Liver (tissue), 9 donors: Measurements from ENCODE around the gene CD320. TPM values are rescaled to one million over a fixed set of nuclear protein-coding genes. Genes with fewer than 3 reads are reported as not detected.
"Not testable (repeated sequence)": the region's sequence is repeated elsewhere in the genome, so short reads cannot be mapped to it uniquely, and the experiment has no call there.

Source experiments
- DNase-seq: peaks from one replicate; pipeline ENCODE4 v3.0.0-alpha.2; 2017; ENCODE audit warnings: low spot score
- H3K27ac ChIP-seq, 2 donors: one replicate each; pipeline ENCODE4 v1.7.0; 2013; ENCODE audit warnings: inconsistent platforms in 2 of 2, low read length in 2 of 2, control low read depth in 1 of 2, low read depth in 1 of 2, mild to moderate bottlenecking in 1 of 2
- H3K27me3 ChIP-seq, 4 donors: one replicate each; pipeline versions ENCODE4 v1.6.1 to v1.7.0; 2013; ENCODE audit warnings: low read length in 3 of 4, inconsistent platforms in 1 of 4, mild to moderate bottlenecking in 1 of 4, moderate library complexity in 1 of 4; ENCODE audit not compliant: control insufficient read depth in 4 of 4, insufficient read depth in 4 of 4
- H3K36me3 ChIP-seq, 4 donors: one replicate each; pipeline versions ENCODE4 v1.6.1 to v1.7.0; 2013; ENCODE audit warnings: low read length in 3 of 4, mild to moderate bottlenecking in 3 of 4, low read depth in 1 of 4, moderate library complexity in 1 of 4; ENCODE audit not compliant: control insufficient read depth in 4 of 4, insufficient read depth in 3 of 4
- H3K4me1 ChIP-seq, 4 donors: one replicate each; pipeline versions ENCODE4 v1.6.1 to v1.7.0; 2013; ENCODE audit warnings: low read length in 3 of 4, mild to moderate bottlenecking in 3 of 4, moderate library complexity in 1 of 4; ENCODE audit not compliant: control insufficient read depth in 4 of 4, insufficient read depth in 4 of 4
- H3K4me3 ChIP-seq, 3 donors: one replicate each; pipeline versions ENCODE4 v1.6.1 to v1.7.0; 2013; ENCODE audit warnings: low read length in 3 of 3, control low read depth in 1 of 3, low read depth in 1 of 3, mild to moderate bottlenecking in 1 of 3
- H3K9ac ChIP-seq, 2 donors: one replicate each; pipeline ENCODE4 v1.7.0; 2013; ENCODE audit warnings: low read length in 2 of 2, mild to moderate bottlenecking in 2 of 2, moderate library complexity in 2 of 2, control low read depth in 1 of 2, low read depth in 1 of 2
- H3K9me3 ChIP-seq, 4 donors: one replicate each; pipeline versions ENCODE4 v1.6.1 to v1.7.0; 2013; ENCODE audit warnings: low read length in 3 of 4; ENCODE audit not compliant: control insufficient read depth in 4 of 4
- ATF3 ChIP-seq: IDR thresholded peaks from 2 replicates; pipeline ENCODE4 v1.6.1; 2016; ENCODE audit warnings: antibody characterized with exemption
- CTCF ChIP-seq: fragments of 150-350 bp; IDR thresholded peaks from 2 replicates; pipeline ENCODE4 v1.5.1; 2017; ENCODE audit warnings: improper control_type of control experiment, low read depth, low read length; ENCODE audit not compliant: missing input control
- FOXA1 ChIP-seq: IDR thresholded peaks from 2 replicates; pipeline ENCODE4 v1.6.1; 2016; ENCODE audit warnings: antibody characterized with exemption
- FOXA2 ChIP-seq: IDR thresholded peaks from 2 replicates; pipeline ENCODE4 v1.6.1; 2016; ENCODE audit warnings: antibody characterized with exemption
- GABPA ChIP-seq, 2 donors: IDR thresholded peaks in 1 of 2; conservative IDR thresholded peaks in 1 of 2; 2 replicates each; pipeline ENCODE4 v1.6.1; 2016; ENCODE audit warnings: antibody characterized with exemption in 2 of 2, mild to moderate bottlenecking in 1 of 2, moderate library complexity in 1 of 2
- HNF4A ChIP-seq, 2 donors: conservative IDR thresholded peaks; 2 replicates each; pipeline ENCODE4 v1.6.1; 2016; ENCODE audit warnings: antibody characterized with exemption in 2 of 2, mild to moderate bottlenecking in 2 of 2
- JUND ChIP-seq, 2 donors: IDR thresholded peaks; 2 replicates each; pipeline ENCODE4 v1.6.1; 2016; ENCODE audit warnings: antibody characterized with exemption in 2 of 2
- MAX ChIP-seq: IDR thresholded peaks from 2 replicates; pipeline ENCODE4 v1.6.1; 2016; ENCODE audit warnings: antibody characterized with exemption
- RAD21 ChIP-seq, 2 donors: IDR thresholded peaks; 2 replicates each; pipeline ENCODE4 v1.6.1; 2016; ENCODE audit warnings: antibody characterized with exemption in 2 of 2, mild to moderate bottlenecking in 2 of 2
- SP1 ChIP-seq: IDR thresholded peaks from 2 replicates; pipeline ENCODE4 v1.6.1; 2018; ENCODE audit warnings: antibody characterized with exemption, mild to moderate bottlenecking
- TAF1 ChIP-seq: conservative IDR thresholded peaks from 2 replicates; pipeline ENCODE4 v1.6.1; 2016; ENCODE audit warnings: antibody characterized with exemption, mild to moderate bottlenecking
- YY1 ChIP-seq: IDR thresholded peaks from 2 replicates; pipeline ENCODE4 v1.6.1; 2016; ENCODE audit warnings: antibody characterized with exemption, mild to moderate bottlenecking
- ZBTB33 ChIP-seq: IDR thresholded peaks from 2 replicates; pipeline ENCODE4 v1.6.1; 2016; ENCODE audit warnings: antibody characterized with exemption
- WGBS: extraction: QIAGEN DNeasy Blood & Tissue Kit; methylation state at CpG from one replicate; pipeline ENCODE4 v1.1.7; 2013; 5-methylcytosine and 5-hydroxymethylcytosine counted together
- polyA plus RNA-seq, 2 donors: library from polyadenylated mRNA; stranded (reverse) in 1 of 2; unstranded in 1 of 2; fragments of 200-250 nt in 1 of 2; fragments of >200 nt in 1 of 2; fragmentation: Nextera tagmentation in 1 of 2; extraction: Ambion mirVana in 1 of 2; gene quantifications; one replicate each; pipeline versions ENCODE4 v1.2.1 to v1.2.3, GENCODE V29; 2013 to 2015
- total RNA-seq, 2 donors: library from RNA; depleted of rRNA; stranded (reverse); fragments of >200 nt; gene quantifications; one replicate each; pipeline ENCODE4 v1.2.3, GENCODE V29; 2014
- donor health status: healthy.
- donor health status: healthy.
- donor health status: healthy.
- donor health status: healthy.
- donor health status: healthy.

Gene CD320
- total and polyA plus RNA-seq, 4 donors: 6.7 to 18.0 (median 12.6) TPM

GRCh38 chr19:8302357-8302691 lies 5.8 kb downstream of the CD320 start (continued):
- TF ChIP-seq CTCF (no peak), FOXA2 (no peak), MAX (no peak), JUND (IDR thresholded peaks at IDR 0.05) (no peak)

GRCh38 chr19:8291337-8291736 lies 16.8 kb downstream of the CD320 start:
- no CpG with 5 or more reads among the region's 9 CpGs for WGBS
- DNase-seq, H3K4me3 ChIP-seq, H3K27ac ChIP-seq, H3K27me3 ChIP-seq, H3K9ac ChIP-seq, H3K36me3 ChIP-seq, H3K9me3 ChIP-seq, H3K4me1 ChIP-seq: not testable (repeated sequence)

DNA sequence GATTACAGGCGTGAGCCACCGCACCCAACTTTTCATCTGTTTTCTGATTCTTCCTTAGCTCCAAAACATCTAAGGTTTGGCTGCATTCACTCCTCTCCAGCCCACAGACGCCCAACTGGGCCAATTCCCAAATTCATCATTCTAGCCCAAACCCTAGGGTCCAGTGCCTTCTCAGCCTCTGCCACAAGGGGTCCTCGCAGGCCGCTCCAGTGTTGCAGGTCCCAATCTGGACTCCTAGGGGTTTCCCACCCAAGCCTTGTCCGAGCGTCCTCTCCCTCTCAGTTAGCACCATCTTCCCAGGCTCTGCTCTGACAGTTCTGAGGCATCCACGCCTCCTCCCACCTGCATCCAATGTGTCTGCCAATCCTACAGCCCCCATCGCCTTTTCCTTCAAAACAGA lies 31.6 kb downstream of the CD320 start:
- DNase-seq: not testable (repeated sequence)

DNA sequence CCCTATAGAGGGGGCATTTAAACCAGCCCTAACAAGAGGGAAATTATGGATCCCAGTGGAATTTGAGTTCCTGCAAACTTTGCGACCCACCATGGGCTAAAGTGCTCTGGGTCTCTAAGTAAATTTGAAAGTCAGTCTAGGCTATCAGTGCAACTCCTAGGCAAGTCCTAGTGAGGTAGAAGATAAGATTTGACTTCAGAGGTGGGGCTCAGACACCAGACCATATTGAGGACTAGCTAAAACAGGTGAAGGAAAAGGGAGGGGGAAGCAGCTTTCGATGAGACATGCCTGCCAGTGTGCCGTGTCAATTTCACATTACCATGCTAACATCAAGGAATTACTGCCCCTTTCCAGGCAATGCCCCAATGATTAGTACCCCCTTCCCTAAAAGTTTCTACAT lies 38.4 kb downstream of the CD320 start:
- no peak overlapping the region for H3K27ac ChIP-seq
- no peak overlapping the region for H3K9ac ChIP-seq
- H3K4me3 ChIP-seq: no peak overlapping the region
- H3K27me3 ChIP-seq: no peaks in the 10 kb centered on the region
- H3K36me3 ChIP-seq: no peaks in the 10 kb centered on the region
- TF ChIP-seq ATF3: no peak
- TF ChIP-seq RAD21 (IDR thresholded peaks at IDR 0.05): no peak
- no peak for TF ChIP-seq ZBTB33
- no peak for TF ChIP-seq GABPA (IDR thresholded peaks at IDR 0.05 in 1 of 2, conservative IDR thresholded peaks at IDR 0.05 in 1 of 2)
- TF ChIP-seq FOXA1: no peak
- TF ChIP-seq HNF4A (conservative IDR thresholded peaks at IDR 0.05): no peak
- no peak for TF ChIP-seq CTCF
- no peak for TF ChIP-seq SP1
- no peak for TF ChIP-seq FOXA2
- no peak for TF ChIP-seq MAX
- no peak for TF ChIP-seq YY1
- no peak for TF ChIP-seq JUND (IDR thresholded peaks at IDR 0.05)
- TF ChIP-seq TAF1: no peak
- WGBS: 90% methylated on average over 3 of the region's 3 CpGs
- peaks cover 0 to 8% (median 4%) of the 10 kb centered on the region in 4 donors for H3K4me1 ChIP-seq
- no peak for DNase-seq
- no peaks in the 10 kb centered on the region for H3K9me3 ChIP-seq

More for the DNA sequence above, 31.6 kb downstream of the CD320 start:
- not testable (repeated sequence) for H3K27me3 ChIP-seq, H3K36me3 ChIP-seq, H3K4me3 ChIP-seq, H3K4me1 ChIP-seq, H3K27ac ChIP-seq, H3K9me3 ChIP-seq, H3K9ac ChIP-seq
- no CpG with 5 or more reads among the region's 9 CpGs for WGBS
